Measurements from ENCODE around the gene ALPL.
A peak's percentile ranks its signal among the peaks of the same experiment; 100 is the strongest.

The ALPL gene

GRCh38 chr1:21620011-21620410, 110.8 kb downstream of the ALPL start:
- no peak for ATAC-seq (ENCODE audit: low read depth)
- Mint-ChIP-seq H3K27ac (no peak overlapping the region), H3K4me3 (no peak overlapping the region), H3K27me3 (peaks cover 28% of the 10 kb centered on the region), H3K36me3 (no peaks in the 10 kb centered on the region), H3K9me3 (no peaks in the 10 kb centered on the region), H3K4me1 (peaks cover 2% of the 10 kb centered on the region)
- DNase-seq (ENCODE audit: low spot score in 2 of 2): no peak

GRCh38 chr1:21620496-21620895, 111.3 kb downstream of the ALPL start:
- Mint-ChIP-seq H3K36me3 (no peaks in the 10 kb centered on the region), H3K9me3 (no peaks in the 10 kb centered on the region), H3K4me1 (peaks cover 2% of the 10 kb centered on the region), H3K27me3 (peaks cover 28% of the 10 kb centered on the region), H3K4me3 (no peak overlapping the region), H3K27ac (no peak overlapping the region)
- ATAC-seq (ENCODE audit: low read depth) (no peak), DNase-seq (ENCODE audit: low spot score in 2 of 2) (no peak)

DNA sequence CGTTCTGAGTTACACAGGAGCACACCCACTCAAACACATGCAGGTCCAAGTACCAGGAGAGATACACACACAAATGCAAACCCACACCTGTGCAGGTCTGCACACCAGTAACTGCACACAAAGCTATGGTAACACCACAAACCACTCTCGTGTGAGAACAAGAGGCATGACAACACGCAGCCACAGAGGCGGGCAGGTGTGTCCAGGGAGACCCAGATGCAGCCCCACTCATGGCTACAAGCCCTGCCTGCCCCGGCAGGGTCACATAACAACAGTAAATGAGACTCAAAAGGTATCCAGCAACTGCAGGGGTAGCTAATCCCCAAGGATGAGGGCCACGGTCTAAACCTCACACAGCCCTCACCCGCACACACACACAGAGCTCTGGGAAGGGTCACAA, 111.8 kb downstream of the ALPL start:
- Mint-ChIP-seq H3K27me3 (peaks cover 28% of the 10 kb centered on the region), H3K27ac (no peak overlapping the region), H3K36me3 (no peaks in the 10 kb centered on the region), H3K9me3 (no peaks in the 10 kb centered on the region), H3K4me3 (peak overlapping the region; percentile 37), H3K4me1 (peaks cover 2% of the 10 kb centered on the region)
- ATAC-seq (ENCODE audit: low read depth) (no peak), DNase-seq (ENCODE audit: low spot score in 2 of 2) (no peak)

DNA sequence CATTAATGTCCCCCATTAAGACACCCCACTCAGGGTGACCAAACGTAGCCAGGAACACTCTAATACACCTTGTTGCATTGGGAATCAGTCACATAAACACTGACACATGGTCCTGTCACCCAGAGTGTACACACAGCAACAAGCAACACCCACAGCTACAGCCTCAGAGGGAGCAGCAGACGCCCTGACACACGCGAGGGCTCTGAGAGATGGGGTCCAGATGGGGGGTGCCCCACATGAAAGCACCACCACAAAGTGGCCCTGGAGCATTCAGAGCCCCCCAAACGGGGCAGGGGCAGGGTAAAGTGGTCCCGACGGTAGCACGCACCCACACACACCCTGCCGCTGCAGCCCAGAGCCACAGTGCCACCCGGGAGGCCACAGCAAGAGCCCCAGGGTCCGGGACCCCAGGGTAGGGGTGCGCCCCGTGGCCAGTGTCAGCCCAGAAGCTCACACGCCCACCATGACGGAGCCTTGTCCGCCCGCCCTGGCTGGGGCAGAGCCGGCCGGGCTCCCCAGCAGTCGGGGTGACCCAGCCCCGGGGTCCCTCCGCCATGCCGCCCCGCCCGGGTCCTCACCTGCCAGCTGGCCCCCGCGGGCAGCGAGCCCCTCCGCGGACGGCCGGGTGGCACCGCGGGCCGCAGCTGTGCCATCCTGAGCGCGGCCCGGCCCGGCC, 112.7 kb downstream of the ALPL start:
- peak; percentile 13 for ATAC-seq (ENCODE audit: low read depth)
- Mint-ChIP-seq H3K4me3 (peak overlapping the region; percentile 37), H3K4me1 (peaks cover 2% of the 10 kb centered on the region), H3K36me3 (no peaks in the 10 kb centered on the region), H3K27ac (no peak overlapping the region), H3K27me3 (peaks cover 28% of the 10 kb centered on the region), H3K9me3 (no peaks in the 10 kb centered on the region)
- DNase-seq (ENCODE audit: low spot score in 2 of 2): no peak

- Mint-ChIP-seq H3K4me3 (peak overlapping the region; percentile 80), H3K4me1 (peaks cover 2% of the 10 kb centered on the region), H3K27ac (no peak overlapping the region), H3K36me3 (no peaks in the 10 kb centered on the region), H3K27me3 (peaks cover 28% of the 10 kb centered on the region), H3K9me3 (no peaks in the 10 kb centered on the region)
- ATAC-seq (ENCODE audit: low read depth) (peak; percentile 85), DNase-seq (ENCODE audit: low spot score in 2 of 2) (peak; percentile 18 to 28)
These were observed 113.5 kb downstream of the ALPL start for GRCh38 chr1:21622466-21623315.

DNA sequence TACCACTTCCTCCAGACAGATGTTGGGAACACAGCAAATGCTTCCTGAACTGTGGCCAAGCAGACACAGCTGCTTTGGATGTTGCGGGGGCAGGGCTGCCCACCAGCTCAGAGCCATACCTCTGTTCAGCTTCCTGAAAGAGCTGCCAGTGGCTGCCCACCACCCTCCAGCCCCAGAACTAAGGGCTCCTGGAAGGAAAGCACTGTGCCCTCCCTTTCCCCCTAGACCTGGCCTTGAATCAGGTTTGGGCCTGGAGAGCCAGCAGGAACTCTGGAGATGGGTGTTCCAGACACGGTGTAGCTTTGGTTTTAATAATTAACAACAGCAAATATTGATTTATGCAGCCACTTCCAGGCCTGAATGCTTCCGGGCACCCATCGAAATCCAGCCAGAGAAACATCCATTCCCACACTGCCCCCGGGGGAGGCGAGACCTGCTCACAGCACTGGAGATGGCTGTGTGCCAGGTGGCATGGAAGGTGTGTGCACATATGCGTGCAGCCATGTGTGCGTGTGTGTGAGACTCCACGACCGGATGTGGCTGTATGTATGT, 114.3 kb downstream of the ALPL start:
- no peaks in the 10 kb centered on the region for H3K9me3 Mint-ChIP-seq
- peaks cover 24% of the 10 kb centered on the region for H3K27me3 Mint-ChIP-seq
- peak overlapping the region; percentile 80 for H3K4me3 Mint-ChIP-seq
- H3K27ac Mint-ChIP-seq: no peak overlapping the region
- no peak for DNase-seq (ENCODE audit: low spot score in 2 of 2)
- H3K4me1 Mint-ChIP-seq: peaks cover 2% of the 10 kb centered on the region
- no peak for ATAC-seq (ENCODE audit: low read depth)
- no peaks in the 10 kb centered on the region for H3K36me3 Mint-ChIP-seq

- Mint-ChIP-seq H3K27ac (no peak overlapping the region), H3K27me3 (peaks cover 20% of the 10 kb centered on the region), H3K9me3 (no peaks in the 10 kb centered on the region), H3K4me3 (no peak overlapping the region), H3K4me1 (peaks cover 2% of the 10 kb centered on the region), H3K36me3 (no peaks in the 10 kb centered on the region)
- no peak for DNase-seq (ENCODE audit: low spot score in 2 of 2)
- no peak for ATAC-seq (ENCODE audit: low read depth)
These were observed 115.6 kb downstream of the ALPL start for GRCh38 chr1:21624571-21625389.

GRCh38 chr1:21625390-21626190, 116.4 kb downstream of the ALPL start:
- no peaks in the 10 kb centered on the region for H3K9me3 Mint-ChIP-seq
- H3K27ac Mint-ChIP-seq: no peak overlapping the region
- peaks cover 20% of the 10 kb centered on the region for H3K27me3 Mint-ChIP-seq
- H3K4me3 Mint-ChIP-seq: no peak overlapping the region
- peaks cover 2% of the 10 kb centered on the region for H3K4me1 Mint-ChIP-seq
- DNase-seq (ENCODE audit: low spot score in 2 of 2) (no peak), ATAC-seq (ENCODE audit: low read depth) (no peak)
- no peaks in the 10 kb centered on the region for H3K36me3 Mint-ChIP-seq

DNA sequence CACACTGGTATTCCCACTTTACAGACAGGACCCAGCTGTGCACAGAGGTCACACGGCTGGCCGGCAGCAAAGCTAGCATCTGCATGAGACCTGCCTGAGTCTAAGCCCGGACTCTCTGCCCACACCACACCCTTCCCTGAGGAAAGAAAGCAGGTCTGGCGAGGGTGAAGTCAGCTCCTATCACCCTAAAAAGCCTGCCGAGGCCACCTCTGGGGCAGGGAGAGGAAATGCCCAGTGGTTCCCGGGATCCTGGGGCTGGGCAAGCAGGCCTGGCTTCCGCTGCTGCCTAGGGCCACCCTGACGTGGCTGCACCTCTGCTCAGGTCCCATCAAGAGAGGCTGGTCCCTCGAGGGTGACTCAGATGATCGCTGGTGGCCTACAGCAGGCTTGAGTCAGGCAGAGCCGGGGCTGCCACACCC, 117.7 kb downstream of the ALPL start:
- H3K27ac Mint-ChIP-seq: no peak overlapping the region
- no peaks in the 10 kb centered on the region for H3K9me3 Mint-ChIP-seq
- peaks cover 2% of the 10 kb centered on the region for H3K4me1 Mint-ChIP-seq
- peaks cover 16% of the 10 kb centered on the region for H3K27me3 Mint-ChIP-seq
- no peak overlapping the region for H3K4me3 Mint-ChIP-seq
- ATAC-seq (ENCODE audit: low read depth) (no peak), DNase-seq (ENCODE audit: low spot score in 2 of 2) (no peak)
- no peaks in the 10 kb centered on the region for H3K36me3 Mint-ChIP-seq
